Heart left ventricle (tissue), 13 donors: ENCODE data around the gene ATP13A2.

ENCODE experiments used
- CTCF ChIP-seq, 12 donors: fragments of 200-600 bp; sonication (generic) in 4 of 12; IDR thresholded peaks; one replicate each; pipeline versions ENCODE4 v1.5.0 to v1.8.0; 2018 to 2022; ENCODE audit warnings: antibody characterized with exemption in 12 of 12, mild to moderate bottlenecking in 5 of 12
- POLR2A ChIP-seq, 2 donors: fragments of 450-650 bp; IDR thresholded peaks; one replicate each; pipeline ENCODE4 v1.6.1; 2017; ENCODE audit warnings: antibody characterized with exemption in 2 of 2, mild to moderate bottlenecking in 2 of 2, moderate library complexity in 2 of 2
- donor health status: ischemic (EF 13 %, LVEDD 7.1; RV severe dilation, severe dysfunction).
- donor health status: DM: no; HTN: yes; CAD: no.
- donor health status: DM: no; HTN: no; CAD: no.
- donor health status: ischemic (EF 25% LVEDD 6.9; RV normal size, moderate dysfunction).
- donor health status: ischemic (EF 25% LVEDD 5.7; RV mildly dilated, moderate dysfunction).
- donor health status: ischemic (EF 35%, LVEDD 5.7; RV mildly dilated, moderate dysfunction).
- donor health status: nonischemic (EF 11% LVEDD 7.7; RV severe dilation, severe dysfunction).
- donor health status: DM: yes; HTN: yes; CAD: no.
- donor health status: PGD.
- donor health status: ischemic (EF 29% LVEDD 5.4; RV normal size, mild dysfunction).
- donor health status: nonischemic (EF 23%, LVEDD 6.1; RV moderate dilation, normal function).

GRCh38 chr1:17021896-17022295, 10.2 kb upstream of the ATP13A2 start:
- TF ChIP-seq POLR2A (IDR thresholded peaks at IDR 0.05) (no peak), CTCF (IDR thresholded peaks at IDR 0.05) (no peak)
